ENCODE measurements around the gene CANT1. TPM values are rescaled to one million over a fixed set of nuclear protein-coding genes. Genes with fewer than 3 reads are reported as not detected.
A peak's percentile ranks its signal among the peaks of the same experiment; 100 is the strongest.
"Not testable (repeated sequence)": the region's sequence is repeated elsewhere in the genome, so short reads cannot be mapped to it uniquely, and the experiment has no call there.

Gene CANT1
- polyA plus RNA-seq, 4 donors = 16.8 to 90.5 (median 42.3) TPM

- WGBS, 3 donors = 88 to 90% (median 89%) methylated on average over 20 to 21 of the region's 21 CpGs
- H3K4me3 ChIP-seq (ENCODE audit: low read depth in 1 of 3, low read length in 3 of 3) = no peak overlapping the region
- H3K9me3 ChIP-seq (ENCODE audit: control insufficient read depth in 2 of 2, insufficient read depth in 1 of 2, low read depth in 1 of 2, low read length in 1 of 2) = no peaks in the 10 kb centered on the region
- no peaks in the 10 kb centered on the region for H3K27me3 ChIP-seq (ENCODE audit: control insufficient read depth in 3 of 3, insufficient read depth in 3 of 3, low read length in 3 of 3)
- FAIRE-seq (no peak), DNase-seq (no peak)
- H3K4me1 ChIP-seq (ENCODE audit: control insufficient read depth in 3 of 3, insufficient read depth in 2 of 3, low read depth in 1 of 3, low read length in 2 of 3) = peaks cover 0 to 17% (median 0%) of the 10 kb centered on the region in 3 donors
- no peak overlapping the region for H3K27ac ChIP-seq (ENCODE audit: low read depth in 1 of 3, low read length in 2 of 3)
- peaks cover 0 to 76% (median 2%) of the 10 kb centered on the region in 3 donors for H3K36me3 ChIP-seq (ENCODE audit: control insufficient read depth in 3 of 3, insufficient read depth in 2 of 3, low read depth in 1 of 3, low read length in 3 of 3)
These were observed 41.7 kb downstream of the CANT1 start for GRCh38 chr17:78967782-78968362.

- Histone ChIP-seq H3K4me3 (ENCODE audit: low read depth in 1 of 3, low read length in 3 of 3) (no peak overlapping the region), H3K27me3 (ENCODE audit: control insufficient read depth in 3 of 3, insufficient read depth in 3 of 3, low read length in 3 of 3) (no peaks in the 10 kb centered on the region), H3K4me1 (ENCODE audit: control insufficient read depth in 3 of 3, insufficient read depth in 2 of 3, low read depth in 1 of 3, low read length in 2 of 3) (peaks cover 0 to 23% (median 0%) of the 10 kb centered on the region in 3 donors), H3K36me3 (ENCODE audit: control insufficient read depth in 3 of 3, insufficient read depth in 2 of 3, low read depth in 1 of 3, low read length in 3 of 3) (peaks cover 0 to 68% (median 2%) of the 10 kb centered on the region in 3 donors), H3K9me3 (ENCODE audit: control insufficient read depth in 2 of 2, insufficient read depth in 1 of 2, low read depth in 1 of 2, low read length in 1 of 2) (no peaks in the 10 kb centered on the region), H3K27ac (ENCODE audit: low read depth in 1 of 3, low read length in 2 of 3) (no peak overlapping the region)
- DNase-seq (no peak), FAIRE-seq (no peak)
- 81 to 88% (median 84%) methylated on average over 23 of the region's 23 CpGs for WGBS, 3 donors
These were observed 42.5 kb downstream of the CANT1 start for GRCh38 chr17:78966910-78967600.

GRCh38 chr17:78966123-78966813, 43.3 kb downstream of the CANT1 start:
- H3K27me3 ChIP-seq (ENCODE audit: control insufficient read depth in 3 of 3, insufficient read depth in 3 of 3, low read length in 3 of 3) = no peaks in the 10 kb centered on the region
- 76 to 87% (median 85%) methylated on average over 26 of the region's 26 CpGs for WGBS, 3 donors
- no peak overlapping the region for H3K4me3 ChIP-seq (ENCODE audit: low read depth in 1 of 3, low read length in 3 of 3)
- DNase-seq = no peak
- H3K4me1 ChIP-seq (ENCODE audit: control insufficient read depth in 3 of 3, insufficient read depth in 2 of 3, low read depth in 1 of 3, low read length in 2 of 3) = peaks cover 0 to 28% (median 4%) of the 10 kb centered on the region in 3 donors
- H3K9me3 ChIP-seq (ENCODE audit: control insufficient read depth in 2 of 2, insufficient read depth in 1 of 2, low read depth in 1 of 2, low read length in 1 of 2) = no peaks in the 10 kb centered on the region
- H3K36me3 ChIP-seq (ENCODE audit: control insufficient read depth in 3 of 3, insufficient read depth in 2 of 3, low read depth in 1 of 3, low read length in 3 of 3) = peaks cover 0 to 61% (median 2%) of the 10 kb centered on the region in 3 donors
- FAIRE-seq = no peak
- H3K27ac ChIP-seq (ENCODE audit: low read depth in 1 of 3, low read length in 2 of 3) = no peak overlapping the region

- WGBS, 3 donors = 81 to 82% (median 82%) methylated on average over 8 of the region's 8 CpGs
- Histone ChIP-seq H3K4me3 (ENCODE audit: low read depth in 1 of 3, low read length in 3 of 3) (no peak overlapping the region), H3K27me3 (ENCODE audit: control insufficient read depth in 3 of 3, insufficient read depth in 3 of 3, low read length in 3 of 3) (no peaks in the 10 kb centered on the region), H3K27ac (ENCODE audit: low read depth in 1 of 3, low read length in 2 of 3) (no peak overlapping the region), H3K4me1 (ENCODE audit: control insufficient read depth in 3 of 3, insufficient read depth in 2 of 3, low read depth in 1 of 3, low read length in 2 of 3) (peaks cover 0 to 27% (median 4%) of the 10 kb centered on the region in 3 donors), H3K9me3 (ENCODE audit: control insufficient read depth in 2 of 2, insufficient read depth in 1 of 2, low read depth in 1 of 2, low read length in 1 of 2) (no peaks in the 10 kb centered on the region), H3K36me3 (ENCODE audit: control insufficient read depth in 3 of 3, insufficient read depth in 2 of 3, low read depth in 1 of 3, low read length in 3 of 3) (peaks cover 0 to 53% (median 2%) of the 10 kb centered on the region in 3 donors)
- FAIRE-seq = no peak
- DNase-seq = no peak
These were observed 44.1 kb downstream of the CANT1 start for GRCh38 chr17:78965491-78965924.

DNA sequence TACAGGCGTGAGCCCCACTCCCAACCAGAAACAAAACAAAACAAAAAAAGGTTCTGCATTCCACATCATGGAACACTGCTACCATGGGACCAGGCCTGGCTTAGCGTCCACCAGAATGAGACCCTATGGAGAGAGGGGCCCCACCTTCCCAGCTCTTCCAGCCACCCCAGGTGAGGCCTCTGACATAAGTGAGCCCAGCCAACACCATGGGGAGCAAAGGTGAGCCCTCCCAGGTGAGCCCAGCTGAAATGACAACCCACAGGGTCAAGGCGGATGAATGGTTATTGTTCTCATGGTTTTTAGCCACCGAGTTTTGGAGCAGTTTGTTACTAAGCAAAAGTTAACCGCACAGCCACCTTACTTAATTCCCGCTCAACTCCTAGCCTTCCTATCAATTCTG, 46.2 kb downstream of the CANT1 start:
- no peak for DNase-seq
- H3K36me3 ChIP-seq (ENCODE audit: control insufficient read depth in 3 of 3, insufficient read depth in 2 of 3, low read depth in 1 of 3, low read length in 3 of 3) = peaks cover 0 to 32% (median 2%) of the 10 kb centered on the region in 3 donors
- peak overlapping the region; percentile 18 to 82 (median 77) for H3K27ac ChIP-seq (ENCODE audit: low read depth in 1 of 3, low read length in 2 of 3)
- FAIRE-seq = no peak
- no peak overlapping the region for H3K4me3 ChIP-seq (ENCODE audit: low read depth in 1 of 3, low read length in 3 of 3)
- H3K27me3 ChIP-seq (ENCODE audit: control insufficient read depth in 3 of 3, insufficient read depth in 3 of 3, low read length in 3 of 3) = no peaks in the 10 kb centered on the region
- 81 to 90% (median 89%) methylated on average over 6 of the region's 6 CpGs for WGBS, 3 donors
- H3K4me1 ChIP-seq (ENCODE audit: control insufficient read depth in 3 of 3, insufficient read depth in 2 of 3, low read depth in 1 of 3, low read length in 2 of 3) = peaks cover 0 to 38% (median 5%) of the 10 kb centered on the region in 3 donors
- H3K9me3 ChIP-seq (ENCODE audit: control insufficient read depth in 2 of 2, insufficient read depth in 1 of 2, low read depth in 1 of 2, low read length in 1 of 2) = no peaks in the 10 kb centered on the region

DNA sequence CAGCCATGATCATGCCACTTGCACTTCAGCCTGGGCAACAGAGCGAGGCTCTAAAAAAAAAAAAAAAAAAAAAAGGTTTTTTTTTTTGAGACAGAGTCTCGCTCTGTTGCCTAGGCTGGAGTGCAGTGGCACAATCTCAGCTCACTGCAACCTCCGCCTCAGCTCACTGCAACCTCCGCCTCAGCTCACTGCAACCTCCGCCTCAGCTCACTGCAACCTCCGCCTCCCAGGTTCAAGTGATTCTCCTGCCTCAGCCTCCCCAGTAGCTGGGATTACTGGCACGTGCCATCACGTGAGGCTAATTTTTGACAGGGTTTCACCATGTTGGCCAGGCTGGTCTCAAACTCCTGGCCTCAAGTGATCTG, 46.6 kb downstream of the CANT1 start:
- FAIRE-seq; DNase-seq; H3K9me3 ChIP-seq (ENCODE audit: control insufficient read depth in 2 of 2, insufficient read depth in 1 of 2, low read depth in 1 of 2, low read length in 1 of 2); H3K4me3 ChIP-seq (ENCODE audit: low read depth in 1 of 3, low read length in 3 of 3); H3K27me3 ChIP-seq (ENCODE audit: control insufficient read depth in 3 of 3, insufficient read depth in 3 of 3, low read length in 3 of 3): not testable (repeated sequence)
- WGBS, 3 donors = 67 to 89% (median 89%) methylated on average over 6 to 8 of the region's 8 CpGs
- Histone ChIP-seq H3K27ac (ENCODE audit: low read depth in 1 of 3, low read length in 2 of 3) (peak overlapping the region; percentile 18 to 86 (median 77)), H3K36me3 (ENCODE audit: control insufficient read depth in 3 of 3, insufficient read depth in 2 of 3, low read depth in 1 of 3, low read length in 3 of 3) (peaks cover 0 to 28% (median 2%) of the 10 kb centered on the region in 3 donors), H3K4me1 (ENCODE audit: control insufficient read depth in 3 of 3, insufficient read depth in 2 of 3, low read depth in 1 of 3, low read length in 2 of 3) (peaks cover 0 to 41% (median 5%) of the 10 kb centered on the region in 3 donors)

DNA sequence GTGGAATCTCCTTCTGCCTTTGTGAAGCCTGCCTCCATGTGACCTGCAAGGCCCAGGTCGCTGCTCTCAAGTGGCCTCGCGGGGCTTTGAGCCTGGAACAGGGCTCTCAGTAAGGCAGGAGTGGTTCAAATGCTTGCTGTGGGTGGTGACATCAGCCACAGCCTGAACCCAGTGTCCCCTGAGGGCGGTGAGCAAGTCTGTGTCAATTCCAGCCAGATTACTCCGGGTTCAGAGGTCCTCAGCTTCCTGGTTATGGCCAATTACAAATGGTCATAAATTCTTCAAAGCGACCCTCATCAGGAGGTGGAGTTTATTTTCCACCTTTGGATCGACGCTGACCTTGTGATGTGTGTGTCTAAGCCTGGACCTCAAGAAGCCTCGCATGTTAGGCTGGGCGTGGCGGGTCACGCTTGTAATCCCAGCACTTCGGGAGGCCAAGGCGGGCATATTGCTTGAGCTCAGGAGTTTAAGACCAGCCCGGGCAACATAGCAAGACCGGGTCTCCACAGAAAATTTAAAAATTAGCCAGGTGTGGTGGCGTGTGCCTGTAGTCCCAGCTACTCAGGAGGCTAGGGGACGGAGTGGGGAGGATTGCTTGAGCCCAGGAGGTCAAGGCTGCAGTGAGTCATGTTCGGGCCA, 47.1 kb downstream of the CANT1 start:
- 21 to 57% (median 38%) methylated on average over 19 of the region's 19 CpGs for WGBS, 3 donors
- Histone ChIP-seq H3K27me3 (ENCODE audit: control insufficient read depth in 3 of 3, insufficient read depth in 3 of 3, low read length in 3 of 3) (no peaks in the 10 kb centered on the region), H3K4me3 (ENCODE audit: low read depth in 1 of 3, low read length in 3 of 3) (no peak overlapping the region), H3K27ac (ENCODE audit: low read depth in 1 of 3, low read length in 2 of 3) (peak overlapping the region; percentile 80 to 86 (median 81)), H3K4me1 (ENCODE audit: control insufficient read depth in 3 of 3, insufficient read depth in 2 of 3, low read depth in 1 of 3, low read length in 2 of 3) (peaks cover 0 to 41% (median 5%) of the 10 kb centered on the region in 3 donors), H3K36me3 (ENCODE audit: control insufficient read depth in 3 of 3, insufficient read depth in 2 of 3, low read depth in 1 of 3, low read length in 3 of 3) (peaks cover 0 to 23% (median 0%) of the 10 kb centered on the region in 3 donors), H3K9me3 (ENCODE audit: control insufficient read depth in 2 of 2, insufficient read depth in 1 of 2, low read depth in 1 of 2, low read length in 1 of 2) (no peaks in the 10 kb centered on the region)
- DNase-seq (peak; percentile 96 to 99), FAIRE-seq (no peak)

GRCh38 chr17:78961571-78961970, 48.0 kb downstream of the CANT1 start:
- peaks cover 0 to 14% (median 0%) of the 10 kb centered on the region in 3 donors for H3K36me3 ChIP-seq (ENCODE audit: control insufficient read depth in 3 of 3, insufficient read depth in 2 of 3, low read depth in 1 of 3, low read length in 3 of 3)
- DNase-seq = no peak
- H3K4me3 ChIP-seq (ENCODE audit: low read depth in 1 of 3, low read length in 3 of 3) = no peak overlapping the region
- WGBS, 3 donors = 86 to 87% (median 87%) methylated on average over 4 of the region's 4 CpGs
- peaks cover 0 to 41% (median 5%) of the 10 kb centered on the region in 3 donors for H3K4me1 ChIP-seq (ENCODE audit: control insufficient read depth in 3 of 3, insufficient read depth in 2 of 3, low read depth in 1 of 3, low read length in 2 of 3)
- FAIRE-seq = no peak
- H3K9me3 ChIP-seq (ENCODE audit: control insufficient read depth in 2 of 2, insufficient read depth in 1 of 2, low read depth in 1 of 2, low read length in 1 of 2) = no peaks in the 10 kb centered on the region
- no peaks in the 10 kb centered on the region for H3K27me3 ChIP-seq (ENCODE audit: control insufficient read depth in 3 of 3, insufficient read depth in 3 of 3, low read length in 3 of 3)
- peak overlapping the region; percentile 12 to 81 (median 61) for H3K27ac ChIP-seq (ENCODE audit: low read depth in 1 of 3, low read length in 2 of 3)
